Measurements from ENCODE around the gene HDAC1.

DNA sequence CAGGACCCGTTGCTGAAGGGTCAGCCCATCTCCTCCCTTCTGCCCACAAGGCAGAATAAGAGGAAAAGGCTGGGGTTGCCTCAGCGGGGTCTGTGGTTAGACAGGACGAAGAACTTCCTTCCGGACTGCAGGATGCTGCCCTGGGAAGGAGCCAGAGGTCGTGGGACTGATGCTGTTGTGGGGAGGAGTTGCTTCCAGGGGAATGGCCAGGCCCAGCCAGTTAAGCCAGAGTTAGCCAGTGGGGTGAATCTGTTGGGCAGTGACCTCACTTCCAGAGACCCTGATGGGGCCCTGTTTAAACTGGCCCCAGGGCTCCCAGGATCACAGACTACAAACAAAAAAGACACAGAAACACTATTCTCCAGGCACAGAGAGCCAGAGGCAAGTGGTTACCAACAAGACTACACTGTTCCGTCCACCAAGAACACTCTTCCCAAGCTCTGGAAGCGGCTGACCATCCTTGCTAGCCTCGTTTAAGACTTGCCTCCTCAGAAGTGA, 57.4 kb downstream of the HDAC1 start:
- TF ChIP-seq, protein P1, sequence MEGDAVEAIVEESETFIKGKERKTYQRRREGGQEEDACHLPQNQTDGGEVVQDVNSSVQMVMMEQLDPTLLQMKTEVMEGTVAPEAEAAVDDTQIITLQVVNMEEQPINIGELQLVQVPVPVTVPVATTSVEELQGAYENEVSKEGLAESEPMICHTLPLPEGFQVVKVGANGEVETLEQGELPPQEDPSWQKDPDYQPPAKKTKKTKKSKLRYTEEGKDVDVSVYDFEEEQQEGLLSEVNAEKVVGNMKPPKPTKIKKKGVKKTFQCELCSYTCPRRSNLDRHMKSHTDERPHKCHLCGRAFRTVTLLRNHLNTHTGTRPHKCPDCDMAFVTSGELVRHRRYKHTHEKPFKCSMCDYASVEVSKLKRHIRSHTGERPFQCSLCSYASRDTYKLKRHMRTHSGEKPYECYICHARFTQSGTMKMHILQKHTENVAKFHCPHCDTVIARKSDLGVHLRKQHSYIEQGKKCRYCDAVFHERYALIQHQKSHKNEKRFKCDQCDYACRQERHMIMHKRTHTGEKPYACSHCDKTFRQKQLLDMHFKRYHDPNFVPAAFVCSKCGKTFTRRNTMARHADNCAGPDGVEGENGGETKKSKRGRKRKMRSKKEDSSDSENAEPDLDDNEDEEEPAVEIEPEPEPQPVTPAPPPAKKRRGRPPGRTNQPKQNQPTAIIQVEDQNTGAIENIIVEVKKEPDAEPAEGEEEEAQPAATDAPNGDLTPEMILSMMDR (IDR thresholded peaks at IDR 0.05; ENCODE audit: low read depth, low read length, poor library complexity, severe bottlenecking) = no peak
- no peak for TF ChIP-seq EZH2phosphoT487 (IDR thresholded peaks at IDR 0.05; ENCODE audit: borderline replicate concordance, low read length)
